Testis (tissue), 3 donors: ENCODE measurements around the gene ZNF35. TPM values are rescaled to one million over a fixed set of nuclear protein-coding genes. Genes with fewer than 3 reads are reported as not detected.

Experiments
- DNase-seq: peaks from one replicate; pipeline ENCODE4 v3.0.0-alpha.2; 2019
- H3K27ac ChIP-seq, 2 donors: fragments of 200-600 bp; sonication (generic); one replicate each; pipeline ENCODE4 v1.5.1; 2019
- H3K27me3 ChIP-seq: fragments of 200-600 bp; sonication (generic); one replicate; pipeline ENCODE4 v1.5.1; 2019
- H3K36me3 ChIP-seq: fragments of 200-600 bp; sonication (generic); one replicate; pipeline ENCODE4 v1.5.1; 2017; ENCODE audit warnings: low read depth; ENCODE audit errors: missing control alignments
- H3K4me1 ChIP-seq: fragments of 200-600 bp; sonication (generic); one replicate; pipeline ENCODE4 v1.5.1; 2019
- H3K4me3 ChIP-seq, 2 donors: fragments of 200-600 bp; sonication (generic); one replicate each; pipeline ENCODE4 v1.5.1; 2017 to 2019
- H3K9me3 ChIP-seq: fragments of 200-600 bp; sonication (generic); one replicate; pipeline ENCODE4 v1.5.1; 2017
- CTCF ChIP-seq, 3 experiments: fragments of 450-650 bp in 2 of 3; fragments of 200-600 bp in 1 of 3; sonication (generic) in 1 of 3; IDR thresholded peaks; one replicate each; pipeline ENCODE4 v1.5.1; 2016 to 2019; ENCODE audit warnings: antibody characterized with exemption in 3 of 3, mild to moderate bottlenecking in 2 of 3, moderate library complexity in 1 of 3
- POLR2A ChIP-seq: fragments of 450-650 bp; IDR thresholded peaks from one replicate; pipeline ENCODE4 v1.6.1; 2017; ENCODE audit warnings: antibody characterized with exemption, mild to moderate bottlenecking, moderate library complexity
- WGBS, 2 donors: methylation state at CpG; one replicate each; pipeline ENCODE4 v1.1.5; 2018; 5-methylcytosine and 5-hydroxymethylcytosine counted together
- intact Hi-C: fragments of 100-400 bp; cut with DNase I; formaldehyde crosslinking; loops from one replicate; pipeline ENCODE4 v1.15.1; 2023; ENCODE audit warnings: low total_unique reads
- polyA plus RNA-seq: library from polyadenylated mRNA; stranded (reverse); fragments of 350-450 nt; fragmentation: Illumina TruSeq; extraction: RNeasy Lipid Tissue Mini Kit (QIAGEN cat#74804); gene quantifications from one replicate; pipeline ENCODE4 v1.2.3, GENCODE V29; 2014; ENCODE audit warnings: low read depth, low replicate concordance; ENCODE audit not compliant: insufficient read depth
- total RNA-seq, 2 donors: library from RNA; depleted of rRNA; stranded (reverse); fragments of >200 nt; gene quantifications; one replicate each; pipeline ENCODE4 v1.2.3, GENCODE V29; 2016

ZNF35 gene
- total and polyA plus RNA-seq, 3 donors from 2014 or later = 19.8 to 26.6 (median 20.3) TPM

- Histone ChIP-seq H3K27me3 (no peaks in the 10 kb centered on the region), H3K36me3 (no peaks in the 10 kb centered on the region), H3K27ac (no peak overlapping the region), H3K4me3 (no peak overlapping the region), H3K4me1 (no peaks in the 10 kb centered on the region), H3K9me3 (no peaks in the 10 kb centered on the region)
- no peak for DNase-seq
- 95 to 97% methylated on average over 5 of the region's 5 CpGs for WGBS, 2 donors
- intact Hi-C loops = no loop called here
- TF ChIP-seq POLR2A (no peak), CTCF (IDR thresholded peaks at IDR 0.05) (no peak)
Measured at GRCh38 chr3:44678480-44679116, 30.1 kb downstream of the ZNF35 start.

- H3K27me3 ChIP-seq = no peaks in the 10 kb centered on the region
- DNase-seq = no peak
- H3K4me3 ChIP-seq = no peak overlapping the region
- TF ChIP-seq CTCF (IDR thresholded peaks at IDR 0.05) = no peak
- TF ChIP-seq POLR2A = no peak
- H3K4me1 ChIP-seq = peaks cover 5% of the 10 kb centered on the region
- no peaks in the 10 kb centered on the region for H3K36me3 ChIP-seq
- H3K9me3 ChIP-seq = no peaks in the 10 kb centered on the region
- no peak overlapping the region for H3K27ac ChIP-seq
- intact Hi-C loops = no loop called here
- 97% methylated on average over 4 of the region's 4 CpGs for WGBS, 2 donors
Measured at GRCh38 chr3:44680921-44681455, 32.5 kb downstream of the ZNF35 start.

GRCh38 chr3:44682182-44682896 is 33.8 kb downstream of the ZNF35 start:
- Histone ChIP-seq H3K9me3 (no peaks in the 10 kb centered on the region), H3K27ac (no peak overlapping the region), H3K36me3 (no peaks in the 10 kb centered on the region), H3K27me3 (no peaks in the 10 kb centered on the region), H3K4me1 (peaks cover 5% of the 10 kb centered on the region), H3K4me3 (no peak overlapping the region)
- TF ChIP-seq POLR2A (no peak), CTCF (IDR thresholded peaks at IDR 0.05) (no peak)
- 94 to 97% methylated on average over 2 of the region's 2 CpGs for WGBS, 2 donors
- no peak for DNase-seq
- intact Hi-C loops = no loop called here

- peak; percentile 92 for DNase-seq
- Histone ChIP-seq H3K4me1 (peaks cover 5% of the 10 kb centered on the region), H3K36me3 (no peaks in the 10 kb centered on the region), H3K27ac (peak overlapping the region in 1 of 2 donors; percentile 3), H3K9me3 (no peaks in the 10 kb centered on the region), H3K27me3 (no peaks in the 10 kb centered on the region), H3K4me3 (peak overlapping the region; percentile 83 to 88)
- 1% methylated on average over 40 to 48 of the region's 48 CpGs for WGBS, 2 donors
- intact Hi-C loops = no loop called here
- no peak for TF ChIP-seq CTCF (IDR thresholded peaks at IDR 0.05)
- no peak for TF ChIP-seq POLR2A
Measured at GRCh38 chr3:44685128-44685800, 36.7 kb downstream of the ZNF35 start.
